ENCODE data around the gene RNF183.
"Not testable (repeated sequence)": the region's sequence is repeated elsewhere in the genome, so short reads cannot be mapped to it uniquely, and the experiment has no call there.

The RNF183 gene

GRCh38 chr9:113298924-113299770 lies 4.0 kb downstream of the RNF183 start:
- no peak for DNase-seq (ENCODE audit: low read depth)
- TF ChIP-seq CTCF (IDR thresholded peaks at IDR 0.05; ENCODE audit: control insufficient read depth, extremely low read depth, insufficient read depth), result no peak
- H3K4me3 ChIP-seq (ENCODE audit: low read depth, low read length), result no peak overlapping the region

GRCh38 chr9:113298311-113298710 lies 4.9 kb downstream of the RNF183 start:
- DNase-seq (ENCODE audit: low read depth), result no peak
- no peak overlapping the region for H3K4me3 ChIP-seq (ENCODE audit: low read depth, low read length)
- no peak for TF ChIP-seq CTCF (IDR thresholded peaks at IDR 0.05; ENCODE audit: control insufficient read depth, extremely low read depth, insufficient read depth)

GRCh38 chr9:113296796-113297558 lies 6.2 kb downstream of the RNF183 start:
- H3K4me3 ChIP-seq (ENCODE audit: low read depth, low read length), result no peak overlapping the region
- DNase-seq (ENCODE audit: low read depth), result no peak
- TF ChIP-seq CTCF (IDR thresholded peaks at IDR 0.05; ENCODE audit: control insufficient read depth, extremely low read depth, insufficient read depth), result no peak

GRCh38 chr9:113296247-113296646 lies 6.9 kb downstream of the RNF183 start:
- H3K4me3 ChIP-seq (ENCODE audit: low read depth, low read length); DNase-seq (ENCODE audit: low read depth): not testable (repeated sequence)

- H3K4me3 ChIP-seq (ENCODE audit: low read depth, low read length), result no peak overlapping the region
- no peak for DNase-seq (ENCODE audit: low read depth)
- no peak for TF ChIP-seq CTCF (IDR thresholded peaks at IDR 0.05; ENCODE audit: control insufficient read depth, extremely low read depth, insufficient read depth)
These were observed 9.8 kb downstream of the RNF183 start for GRCh38 chr9:113293285-113293878.

GRCh38 chr9:113290052-113290607 lies 13.0 kb downstream of the RNF183 start:
- DNase-seq (ENCODE audit: low read depth), result no peak
- H3K4me3 ChIP-seq (ENCODE audit: low read depth, low read length), result no peak overlapping the region
- TF ChIP-seq CTCF (IDR thresholded peaks at IDR 0.05; ENCODE audit: control insufficient read depth, extremely low read depth, insufficient read depth), result no peak

DNA sequence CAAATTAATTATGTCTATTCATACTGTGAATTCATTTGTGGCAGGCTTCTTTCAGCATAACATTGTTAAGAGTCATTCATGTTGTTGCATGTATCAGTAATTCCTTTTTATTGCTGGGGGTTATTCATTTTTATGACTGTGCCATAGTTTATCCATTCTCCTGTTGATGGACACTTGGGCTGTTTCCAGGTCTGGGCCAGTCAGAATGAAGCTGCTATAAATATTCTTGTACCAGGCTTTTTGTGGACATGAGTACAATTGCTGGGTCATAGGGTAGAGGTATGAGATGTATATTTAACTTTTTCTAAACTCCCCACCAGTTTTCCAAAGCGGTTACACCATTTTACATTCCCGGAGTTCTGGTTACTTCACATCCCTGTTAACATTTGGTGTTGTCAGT lies 14.1 kb downstream of the RNF183 start:
- H3K4me3 ChIP-seq (ENCODE audit: low read depth, low read length), result no peak overlapping the region
- no peak for DNase-seq (ENCODE audit: low read depth)
- no peak for TF ChIP-seq CTCF (IDR thresholded peaks at IDR 0.05; ENCODE audit: control insufficient read depth, extremely low read depth, insufficient read depth)

Measured in LNCaP clone FGC (cell line).